ENCODE results near the gene HABP4.

- TF ChIP-seq CTCF (IDR thresholded peaks at IDR 0.05; ENCODE audit: low read depth, low read length, missing input control) (no peak), ATF3 (IDR thresholded peaks at IDR 0.05) (no peak), ZBTB33 (IDR thresholded peaks at IDR 0.05) (no peak)
Observed at GRCh38 chr9:96423985-96424336, 26.0 kb upstream of the HABP4 start.

Measured in liver (tissue), 3 donors.